Sciatic nerve (tissue), 2 donors: ENCODE measurements around the gene OVOL2. TPM values are rescaled to one million over a fixed set of nuclear protein-coding genes. Genes with fewer than 3 reads are reported as not detected.
"Not testable (repeated sequence)": the region's sequence is repeated elsewhere in the genome, so short reads cannot be mapped to it uniquely, and the experiment has no call there.

Source experiments
- ATAC-seq: fragments of 200-7000 bp; cut with Tn5 transposase; one replicate; pipeline ENCODE4 v1.9.1; 2020; ENCODE audit warnings: mild to moderate bottlenecking, moderate library complexity
- DNase-seq: peaks from one replicate; pipeline ENCODE4 v3.0.0-alpha.2; 2020; ENCODE audit warnings: low spot score
- intact Hi-C: fragments of 100-400 bp; cut with DNase I; formaldehyde crosslinking; loops from one replicate; pipeline ENCODE4 v1.14.2; 2022
- total RNA-seq: library from RNA; stranded (reverse); fragmentation: NEBNext Ultra II Directional; extraction: Animal tissue kit (Norgen Biotek cat#: 25700); gene quantifications from one replicate; pipeline ENCODE4 v1.2.1, GENCODE V29; 2021
- donor health status: DM: no; HTN: no; CAD: no.
- donor health status: DM: no; HTN: no; CAD: no.

OVOL2 gene
- not detected for total RNA-seq

DNA sequence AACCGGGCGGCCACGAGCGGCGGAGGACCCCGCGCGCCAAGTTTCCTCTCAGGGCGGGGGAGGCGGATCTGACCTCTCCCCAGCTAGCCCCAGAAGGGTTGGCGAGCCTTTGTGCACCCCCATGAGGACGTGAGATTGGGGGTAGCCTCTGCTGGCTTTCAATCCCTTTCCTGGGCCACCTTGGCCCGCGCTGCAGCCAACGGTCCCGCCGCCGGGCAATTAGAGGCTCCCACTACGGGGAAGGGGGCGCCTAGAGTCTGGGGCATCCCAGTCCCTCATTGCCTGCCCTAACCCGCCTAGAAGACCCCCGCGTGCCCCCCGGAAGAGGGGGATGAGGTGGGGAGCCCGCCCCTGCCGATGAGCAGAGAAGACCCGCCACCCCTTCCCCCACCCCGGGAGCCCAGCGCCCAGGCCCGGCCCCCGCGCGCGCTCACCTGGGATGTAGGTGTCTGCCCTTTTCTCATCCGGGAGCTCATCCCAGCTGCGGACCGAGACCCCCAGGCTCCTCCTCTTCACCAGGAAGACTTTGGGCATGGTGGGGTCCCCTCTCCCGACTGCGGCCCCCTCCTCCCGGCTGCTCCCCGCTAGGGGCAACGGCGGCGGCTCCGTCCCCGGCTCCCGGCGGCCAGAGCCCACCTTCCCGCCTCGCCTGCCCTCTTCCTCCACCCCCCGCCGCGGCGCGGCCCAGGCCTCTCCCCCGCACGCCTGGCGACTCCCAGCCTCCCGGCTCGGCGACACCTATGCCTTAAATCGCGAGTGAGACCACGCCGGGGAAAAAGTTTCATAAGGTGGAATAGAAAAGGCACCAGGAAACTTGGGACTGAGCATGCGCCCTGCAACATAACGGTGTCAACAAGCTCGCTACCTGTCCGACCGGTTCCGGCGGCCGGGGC lies at the start of gene OVOL2:
Gene OVOL2 (minus strand): TSS at position 816 of the 893 bp plus-strand sequence. CDS start 282 bp downstream, at position 534.
- ATAC-seq: no peak
- no peak for DNase-seq
- intact Hi-C loops: no loop called here

DNA sequence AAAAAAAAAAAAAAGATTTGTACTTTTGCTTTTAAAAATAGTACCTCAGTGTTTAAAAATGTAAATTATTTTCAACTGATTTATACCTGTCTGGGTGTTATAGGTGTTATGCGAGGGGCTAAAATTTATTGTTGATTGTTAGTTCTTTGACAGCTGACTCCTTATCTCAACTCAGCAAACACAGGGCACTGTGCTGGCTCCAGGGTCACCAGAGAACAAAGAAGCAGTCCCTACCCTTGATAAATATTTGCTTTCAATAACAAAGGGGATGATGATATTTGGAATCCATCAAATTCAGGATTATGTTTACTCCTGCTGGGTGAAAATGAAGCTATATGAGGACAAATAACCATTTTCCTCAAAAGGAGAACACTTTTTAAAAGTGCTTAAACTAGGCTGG lies 45.8 kb upstream of the OVOL2 start:
- DNase-seq: no peak
- intact Hi-C loops: no loop called here
- no peak for ATAC-seq

GRCh38 chr20:18101125-18101810 lies 43.6 kb upstream of the OVOL2 start:
- no peak for DNase-seq
- intact Hi-C loops: no loop called here

DNA sequence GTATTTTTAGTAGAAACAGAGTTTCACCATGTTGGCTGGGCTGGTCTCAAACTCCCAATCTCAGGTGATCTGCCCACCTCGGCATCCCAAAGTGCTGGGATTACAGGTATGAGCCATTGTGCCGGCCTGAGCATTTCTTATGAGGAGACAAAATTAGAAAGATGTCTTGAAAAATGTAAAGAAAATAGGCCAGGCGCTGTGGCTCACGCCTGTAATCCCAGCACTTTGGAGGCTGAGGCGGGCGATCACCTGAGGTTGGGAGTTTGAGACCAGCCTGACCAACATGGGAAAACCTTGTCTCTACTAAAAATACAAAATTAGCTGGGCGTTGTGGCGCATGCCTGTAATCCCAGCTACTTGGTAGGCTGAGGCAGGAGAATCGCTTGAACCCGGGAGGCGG lies 42.9 kb upstream of the OVOL2 start:
- intact Hi-C loops, DNase-seq, ATAC-seq: not testable (repeated sequence)

More at GRCh38 chr20:18101125-18101810, 43.6 kb upstream of the OVOL2 start:
- ATAC-seq: no peak

DNA sequence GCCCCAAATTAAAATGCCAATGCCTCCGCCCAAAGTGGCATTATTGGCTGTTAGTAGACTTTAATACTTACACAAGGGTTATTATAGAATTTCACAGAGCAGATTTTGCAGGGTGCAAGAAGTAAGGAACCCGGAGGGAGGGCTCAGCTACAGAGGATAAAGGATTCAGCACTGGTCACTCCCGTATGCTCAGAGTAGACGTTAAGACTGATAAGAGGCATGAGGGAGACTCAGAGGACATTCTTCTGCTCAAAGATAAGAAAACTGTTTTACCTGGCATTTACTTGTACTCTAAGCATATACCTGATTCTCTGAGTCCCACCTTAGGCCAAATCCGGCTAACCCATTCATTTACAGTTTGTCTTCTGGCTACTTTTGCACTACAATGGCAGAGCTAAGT lies 36.5 kb upstream of the OVOL2 start:
- ATAC-seq: no peak
- no peak for DNase-seq
- intact Hi-C loops: no loop called here

GRCh38 chr20:18093388-18093787 lies 35.7 kb upstream of the OVOL2 start:
- intact Hi-C loops: no loop called here
- no peak for DNase-seq
- ATAC-seq: no peak

DNA sequence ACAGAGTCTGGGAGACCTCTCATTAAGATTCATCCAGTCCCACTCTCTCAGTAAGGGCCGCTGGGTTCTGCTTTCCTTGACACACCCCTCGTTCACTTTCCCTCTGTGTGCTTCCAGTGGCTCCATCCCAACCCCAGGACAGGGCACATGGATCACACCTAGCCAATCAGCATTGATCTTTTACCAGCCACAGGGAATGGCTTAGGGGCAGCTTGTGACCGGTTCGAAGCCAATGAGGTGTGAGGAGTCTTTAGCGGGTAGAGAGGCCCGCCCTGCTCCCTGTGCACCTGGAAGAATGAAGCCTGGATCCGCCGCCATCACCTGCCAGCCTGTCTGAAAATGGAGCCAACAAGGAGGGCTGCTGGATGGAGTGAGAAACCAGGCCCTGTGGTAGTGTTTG lies 35.2 kb upstream of the OVOL2 start:
- ATAC-seq: no peak
- intact Hi-C loops: no loop called here
- DNase-seq: no peak

DNA sequence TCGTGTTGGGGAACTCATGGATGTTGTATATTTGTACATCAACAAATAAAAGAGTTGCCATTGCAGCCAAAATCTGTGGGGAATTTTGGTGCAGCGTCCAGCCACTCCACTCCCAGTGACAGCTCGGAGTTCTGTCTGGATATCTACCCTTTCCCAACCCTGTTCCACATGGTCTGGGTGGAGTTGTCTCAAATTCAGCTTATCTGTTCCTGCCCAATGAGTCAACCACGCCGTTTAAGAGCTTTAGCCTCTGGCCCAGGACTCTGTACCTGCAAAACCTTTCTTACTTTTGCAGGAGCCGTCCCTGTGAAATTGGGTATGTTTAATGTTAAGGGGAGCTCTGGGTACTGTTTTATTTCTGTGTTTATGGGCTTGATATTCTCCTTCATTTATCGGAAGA lies 33.9 kb upstream of the OVOL2 start:
- intact Hi-C loops: no loop called here
- DNase-seq (no peak), ATAC-seq (no peak)

- ATAC-seq: no peak
- intact Hi-C loops: no loop called here
- no peak for DNase-seq
Measured at GRCh38 chr20:18090477-18090876, 32.8 kb upstream of the OVOL2 start.

DNA sequence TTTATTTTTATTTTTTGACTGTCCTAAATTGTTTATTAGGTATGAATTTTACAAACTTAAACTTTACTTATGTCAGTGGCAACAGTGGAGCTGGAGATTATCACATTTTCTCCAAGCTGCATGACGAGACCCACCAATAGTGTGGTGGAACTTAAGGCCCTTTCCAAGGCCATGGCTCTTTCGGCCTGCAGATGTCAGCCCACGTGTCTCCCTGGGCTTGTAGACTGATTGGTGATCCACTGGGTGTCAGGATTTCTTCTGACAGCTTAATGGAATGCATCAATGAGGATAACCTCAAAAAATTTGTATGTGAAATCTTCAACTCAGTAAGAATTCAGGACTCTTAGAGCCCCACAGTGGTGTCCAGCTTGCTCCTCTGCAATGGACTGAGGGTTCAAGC lies 32.3 kb upstream of the OVOL2 start:
- no peak for DNase-seq
- no peak for ATAC-seq
- intact Hi-C loops: no loop called here

- ATAC-seq, DNase-seq, intact Hi-C loops: not testable (repeated sequence)
Measured at GRCh38 chr20:18088841-18089240, 31.1 kb upstream of the OVOL2 start.

- DNase-seq, intact Hi-C loops, ATAC-seq: not testable (repeated sequence)
Measured at GRCh38 chr20:18088298-18088697, 30.6 kb upstream of the OVOL2 start.

DNA sequence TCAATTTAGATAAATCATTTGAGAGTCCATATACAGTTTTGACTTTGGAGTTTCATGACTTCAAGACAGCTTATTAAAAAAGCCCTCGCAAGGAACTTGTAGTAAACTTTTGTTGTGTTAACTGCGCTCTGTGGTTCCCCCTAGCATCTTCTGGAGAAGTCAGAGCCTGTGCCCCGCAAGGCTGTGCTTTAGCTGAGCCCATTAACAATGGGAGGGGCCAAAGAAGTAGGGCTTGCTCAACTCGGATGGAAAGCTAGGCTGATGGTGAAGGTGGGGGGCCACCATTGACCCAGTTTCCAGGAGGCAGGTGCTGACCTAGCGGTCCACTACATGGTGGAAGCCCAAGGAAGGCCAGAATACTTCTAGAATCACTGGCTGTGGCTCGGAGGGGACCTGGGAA lies 29.3 kb upstream of the OVOL2 start:
- no peak for ATAC-seq
- DNase-seq: no peak
- intact Hi-C loops: loop anchor here (1.0 kb wide), 1 partner anchor 48 kb away; no protein-coding TSS in a partner anchor

- ATAC-seq, intact Hi-C loops: not testable (repeated sequence)
Measured at GRCh38 chr20:18080836-18081235, 23.1 kb upstream of the OVOL2 start.

GRCh38 chr20:18079756-18080353 lies 22.1 kb upstream of the OVOL2 start:
- no peak for ATAC-seq
- intact Hi-C loops: no loop called here
- no peak for DNase-seq

More at GRCh38 chr20:18080836-18081235, 23.1 kb upstream of the OVOL2 start:
- not testable (repeated sequence) for DNase-seq

DNA sequence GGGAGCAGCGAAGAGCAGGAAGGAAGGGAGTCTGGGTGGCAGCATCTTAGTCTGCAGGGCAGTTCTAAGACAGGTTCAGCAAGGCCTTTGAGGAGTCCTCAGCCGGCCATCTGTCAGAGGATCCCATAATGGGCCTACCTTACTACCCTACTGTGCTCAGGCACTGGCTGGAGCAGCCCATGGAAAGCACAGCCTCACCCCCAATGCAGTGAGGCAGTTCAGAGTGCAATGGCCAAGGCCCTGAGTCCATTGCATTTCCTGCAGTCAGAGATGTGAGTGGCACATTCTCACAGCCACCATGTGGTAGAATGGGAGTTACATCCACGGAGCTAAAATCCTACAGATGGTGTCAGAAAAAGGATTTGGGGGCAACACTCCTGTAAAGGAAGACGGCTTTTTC lies 19.4 kb upstream of the OVOL2 start:
- DNase-seq (no peak), ATAC-seq (no peak)
- intact Hi-C loops: no loop called here

DNA sequence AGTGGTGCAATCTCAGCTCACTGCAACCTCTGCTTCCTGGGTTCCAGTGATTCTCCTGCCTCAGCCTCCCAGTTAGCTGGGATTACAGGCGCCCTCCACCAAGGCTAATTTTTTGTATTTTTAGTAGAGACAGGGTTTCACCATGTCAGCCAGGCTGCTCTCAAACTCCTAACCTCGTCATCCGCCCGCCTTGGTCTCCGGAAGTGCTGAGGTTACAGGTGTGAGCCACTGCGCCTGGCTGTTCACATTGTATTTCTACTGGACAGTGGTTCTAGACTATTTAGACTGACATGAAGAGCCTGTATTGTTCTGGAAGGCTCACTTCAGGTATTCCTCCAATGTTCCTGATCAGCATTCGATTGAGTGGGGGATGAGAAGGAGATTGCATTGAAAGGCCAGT lies 14.8 kb upstream of the OVOL2 start:
- DNase-seq (no peak), ATAC-seq (no peak)
- intact Hi-C loops: no loop called here

DNA sequence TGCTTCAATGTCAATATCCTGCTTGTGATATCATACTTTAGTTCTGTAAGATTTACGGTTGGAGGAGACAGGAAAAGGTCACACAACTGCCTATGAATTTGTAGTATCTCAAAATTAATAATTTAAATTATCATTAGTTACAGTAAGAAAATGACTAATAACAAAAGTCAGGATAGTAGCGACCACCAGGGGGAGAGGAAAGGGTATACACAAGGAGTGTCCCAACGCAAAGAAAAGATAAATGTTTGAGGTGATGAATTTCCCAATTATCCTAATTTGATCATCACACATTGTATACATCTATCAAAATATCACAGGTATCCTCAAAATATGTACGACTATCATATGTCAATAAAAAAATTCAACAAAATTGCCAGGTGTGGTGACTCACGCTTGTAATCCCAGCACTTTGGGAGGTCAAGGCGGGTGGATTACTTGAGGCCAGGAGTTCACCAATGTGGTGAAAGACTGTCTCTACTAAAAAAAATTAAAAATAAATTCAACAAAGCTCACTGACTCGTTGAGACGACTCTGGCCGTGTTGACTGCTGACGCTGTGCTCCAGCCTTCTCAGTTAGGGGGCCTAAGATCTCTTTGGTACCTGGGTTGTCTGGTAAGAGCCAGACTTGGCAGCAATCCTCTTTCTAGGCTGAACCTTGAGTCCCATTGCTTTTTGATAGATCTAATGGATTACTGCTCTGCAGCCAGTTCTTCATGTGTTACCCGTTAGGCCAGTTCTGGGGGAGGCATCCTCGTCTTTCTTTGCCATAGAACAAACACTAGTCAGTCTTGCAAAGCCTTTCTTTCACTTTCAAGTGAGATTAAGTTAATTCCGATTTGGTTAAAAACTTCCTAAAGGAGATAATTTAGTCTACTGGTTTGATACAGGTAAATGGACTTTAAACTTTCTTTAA lies 9.0 kb upstream of the OVOL2 start:
- intact Hi-C loops: loop anchor here (5.0 kb wide), 1 partner anchor 159 kb away; no protein-coding TSS in a partner anchor
- no peak for DNase-seq
- ATAC-seq: no peak

DNA sequence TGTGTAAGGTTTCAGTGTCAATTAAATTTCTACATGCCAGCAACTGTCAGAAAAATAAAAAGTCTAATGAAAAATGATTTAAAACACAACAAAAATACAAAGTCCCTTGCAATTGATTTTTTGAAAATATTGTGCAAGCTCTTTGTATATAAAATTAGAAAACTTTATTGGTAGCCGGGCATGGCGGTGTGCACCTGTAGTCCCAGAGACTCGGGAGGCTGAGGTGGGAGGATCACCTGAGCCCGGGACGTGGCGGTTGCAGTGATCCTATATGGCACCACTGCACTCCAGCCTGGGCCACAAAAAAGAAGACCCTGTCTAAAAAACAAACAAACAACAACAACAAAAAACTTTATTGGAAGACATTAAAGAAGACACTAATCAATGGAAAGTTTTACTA lies 6.0 kb upstream of the OVOL2 start:
- intact Hi-C loops: no loop called here
- DNase-seq (no peak), ATAC-seq (no peak)
